Body of pancreas (tissue), 4 donors: ENCODE data around the gene DCDC2C. TPM values are rescaled to one million over a fixed set of nuclear protein-coding genes. Genes with fewer than 3 reads are reported as not detected.

Experiments
- ATAC-seq: fragments of 150-250 bp; one replicate; pipeline ENCODE4 v1.9.1; 2016
- DNase-seq, 4 donors: peaks; one replicate each; pipeline ENCODE4 v3.0.0-alpha.2; 2019
- H3K27ac ChIP-seq, 4 donors: fragments of 200-600 bp; sonication (generic); 1 replicate in 3 of 4; 2 replicates in 1 of 4; pipeline versions ENCODE4 v1.5.1 to v1.6.1; 2016 to 2019; ENCODE audit warnings: mild to moderate bottlenecking in 1 of 4, mixed read lengths in 1 of 4, moderate library complexity in 1 of 4
- H3K27me3 ChIP-seq, 2 donors: fragments of 200-600 bp; sonication (generic); one replicate each; pipeline ENCODE4 v1.6.0; 2016; ENCODE audit warnings: mild to moderate bottlenecking in 1 of 2
- H3K36me3 ChIP-seq, 2 donors: fragments of 200-600 bp; sonication (generic); replicated peaks in 1 of 2; 2 replicates each; pipeline ENCODE4 v1.5.1; 2016; ENCODE audit warnings: low read depth in 2 of 2; ENCODE audit not compliant: insufficient read depth in 1 of 2
- H3K4me1 ChIP-seq: fragments of 200-600 bp; sonication (generic); one replicate; pipeline ENCODE4 v1.6.0; 2016
- H3K4me3 ChIP-seq, 2 donors: fragments of 200-600 bp; sonication (generic); 1 replicate in 1 of 2; 2 replicates in 1 of 2; pipeline ENCODE4 v1.5.1; 2016 to 2019
- H3K9me3 ChIP-seq, 3 donors: fragments of 200-600 bp; sonication (generic); 1 replicate in 2 of 3; 2 replicates in 1 of 3; pipeline ENCODE4 v1.5.1; 2016
- POLR2A ChIP-seq, 3 donors: fragments of 450-650 bp; IDR thresholded peaks; one replicate each; pipeline ENCODE4 v1.6.1; 2016; ENCODE audit warnings: antibody characterized with exemption in 3 of 3, mild to moderate bottlenecking in 2 of 3
- WGBS, 2 donors: methylation state at CpG; one replicate each; pipeline ENCODE4 v1.1.5; 2017; 5-methylcytosine and 5-hydroxymethylcytosine counted together
- intact Hi-C: fragments of 100-400 bp; cut with DNase I; formaldehyde crosslinking; loops from one replicate; pipeline ENCODE4 v1.15.1; 2023
- total RNA-seq, 2 donors: library from RNA; depleted of rRNA; stranded (reverse); fragments of >200 nt; gene quantifications; one replicate each; pipeline ENCODE4 v1.1.0, GENCODE V29; 2016
- TF ChIP-seq, protein P1 (sequence below), 7 experiments: fragments of 450-650 bp in 4 of 7; fragments of 200-600 bp in 3 of 7; sonication (generic) in 3 of 7; IDR thresholded peaks; one replicate each; pipeline ENCODE4 v1.5.1; 2016 to 2019; ENCODE audit warnings: antibody characterized with exemption in 7 of 7

The DCDC2C gene
- total RNA-seq, 2 donors from 2014 or later = not detected

DNA sequence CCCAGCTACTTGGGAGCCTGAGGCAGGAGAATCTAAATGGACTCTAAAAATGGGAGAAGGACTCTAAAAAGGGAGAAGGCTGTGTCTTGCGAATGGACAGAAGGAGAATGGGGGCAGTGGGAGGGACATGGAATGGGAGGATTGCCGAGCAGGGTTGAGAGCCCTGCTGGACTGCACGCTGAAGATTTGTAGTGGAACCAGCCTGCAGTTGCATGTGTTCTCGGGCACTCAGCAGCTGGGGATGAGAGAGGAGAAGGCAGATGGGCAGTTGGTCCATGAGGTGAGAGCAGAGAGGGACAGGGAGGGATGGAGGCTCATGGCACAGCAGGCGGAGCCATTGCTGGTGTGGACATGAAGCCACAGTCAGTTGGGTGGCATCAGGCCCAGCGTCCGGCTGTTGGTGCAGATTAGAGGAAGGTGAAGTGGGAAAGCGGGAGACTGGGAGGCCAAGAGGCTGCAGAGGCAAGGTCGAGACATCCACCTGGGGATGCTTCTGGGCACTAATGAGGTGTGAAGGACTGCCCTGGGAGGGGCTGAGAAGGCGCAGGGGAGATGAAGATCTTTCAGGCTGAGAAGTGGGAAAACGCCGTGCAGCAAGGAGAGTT lies 40.7 kb downstream of the DCDC2C start:
- H3K27me3 ChIP-seq = no peaks in the 10 kb centered on the region
- H3K4me3 ChIP-seq = no peak overlapping the region
- no peak for ATAC-seq
- no peaks in the 10 kb centered on the region for H3K36me3 ChIP-seq
- H3K9me3 ChIP-seq = no peaks in the 10 kb centered on the region
- H3K27ac ChIP-seq = no peak overlapping the region
- DNase-seq = no peak
- intact Hi-C loops = no loop called here
- no peaks in the 10 kb centered on the region for H3K4me1 ChIP-seq
- WGBS, 2 donors = 75 to 81% methylated on average over 12 of the region's 12 CpGs
- TF ChIP-seq, protein P1, sequence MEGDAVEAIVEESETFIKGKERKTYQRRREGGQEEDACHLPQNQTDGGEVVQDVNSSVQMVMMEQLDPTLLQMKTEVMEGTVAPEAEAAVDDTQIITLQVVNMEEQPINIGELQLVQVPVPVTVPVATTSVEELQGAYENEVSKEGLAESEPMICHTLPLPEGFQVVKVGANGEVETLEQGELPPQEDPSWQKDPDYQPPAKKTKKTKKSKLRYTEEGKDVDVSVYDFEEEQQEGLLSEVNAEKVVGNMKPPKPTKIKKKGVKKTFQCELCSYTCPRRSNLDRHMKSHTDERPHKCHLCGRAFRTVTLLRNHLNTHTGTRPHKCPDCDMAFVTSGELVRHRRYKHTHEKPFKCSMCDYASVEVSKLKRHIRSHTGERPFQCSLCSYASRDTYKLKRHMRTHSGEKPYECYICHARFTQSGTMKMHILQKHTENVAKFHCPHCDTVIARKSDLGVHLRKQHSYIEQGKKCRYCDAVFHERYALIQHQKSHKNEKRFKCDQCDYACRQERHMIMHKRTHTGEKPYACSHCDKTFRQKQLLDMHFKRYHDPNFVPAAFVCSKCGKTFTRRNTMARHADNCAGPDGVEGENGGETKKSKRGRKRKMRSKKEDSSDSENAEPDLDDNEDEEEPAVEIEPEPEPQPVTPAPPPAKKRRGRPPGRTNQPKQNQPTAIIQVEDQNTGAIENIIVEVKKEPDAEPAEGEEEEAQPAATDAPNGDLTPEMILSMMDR (IDR thresholded peaks at IDR 0.05) = no peak
- TF ChIP-seq POLR2A (IDR thresholded peaks at IDR 0.05) = no peak

DNA sequence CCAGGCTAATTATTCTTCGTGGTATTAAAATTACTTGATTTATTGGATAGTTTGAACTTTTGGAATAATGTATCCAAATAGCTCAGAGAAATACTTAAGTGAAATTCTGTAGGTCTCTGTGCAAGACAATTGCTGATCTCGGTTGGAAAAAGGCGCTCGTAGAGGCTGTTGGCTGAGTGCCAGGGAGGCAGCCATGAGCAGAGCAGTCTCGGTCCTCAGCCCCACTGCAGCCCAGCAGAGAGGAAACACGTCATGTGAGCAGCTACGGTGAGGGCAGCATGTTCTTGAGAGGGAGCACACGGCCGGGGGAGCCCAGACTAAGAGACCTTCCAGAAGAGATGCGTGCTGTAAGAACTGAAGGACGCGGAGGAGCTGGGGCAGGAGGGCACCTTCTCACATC lies 42.5 kb downstream of the DCDC2C start:
- TF ChIP-seq, protein P1 (IDR thresholded peaks at IDR 0.05) = no peak
- TF ChIP-seq POLR2A (IDR thresholded peaks at IDR 0.05) = no peak
- ATAC-seq (no peak), DNase-seq (no peak)
- no peaks in the 10 kb centered on the region for H3K27me3 ChIP-seq
- WGBS, 2 donors = 65 to 68% methylated on average over 12 of the region's 12 CpGs
- intact Hi-C loops = no loop called here
- H3K9me3 ChIP-seq = no peaks in the 10 kb centered on the region
- H3K4me1 ChIP-seq = no peaks in the 10 kb centered on the region
- H3K27ac ChIP-seq = no peak overlapping the region
- no peak overlapping the region for H3K4me3 ChIP-seq
- no peaks in the 10 kb centered on the region for H3K36me3 ChIP-seq

DNA sequence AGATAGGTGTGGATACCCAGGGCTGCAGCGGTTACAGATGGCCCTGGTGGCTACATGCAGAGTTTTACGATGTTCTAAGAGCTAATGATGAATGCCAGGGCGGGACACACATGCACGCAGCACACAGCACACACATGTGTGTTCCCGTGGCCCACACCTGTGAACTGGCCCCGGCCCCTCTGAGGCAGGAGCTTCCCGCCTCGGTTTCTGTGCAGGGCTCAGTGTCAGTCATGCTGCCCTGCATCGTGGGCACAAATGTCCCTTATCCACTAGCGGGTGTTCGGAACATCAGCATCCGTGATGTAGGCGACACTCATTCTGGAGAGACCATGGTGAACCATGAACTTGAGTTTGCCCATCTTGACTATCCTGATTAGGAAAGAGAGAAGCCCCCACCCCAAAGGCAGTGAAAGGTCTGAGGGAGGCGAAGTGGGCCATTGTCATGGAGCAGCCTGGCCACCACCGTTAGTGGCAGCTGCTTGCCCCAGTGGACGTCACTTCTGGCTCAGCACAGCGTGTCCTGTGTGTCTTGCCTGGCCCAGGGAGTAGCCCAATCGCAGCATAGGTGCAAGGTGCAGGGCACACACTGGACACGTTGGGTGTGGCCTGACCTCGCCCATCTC lies 43.8 kb downstream of the DCDC2C start:
- no peak overlapping the region for H3K27ac ChIP-seq
- TF ChIP-seq POLR2A (IDR thresholded peaks at IDR 0.05) = no peak
- TF ChIP-seq, protein P1 (IDR thresholded peaks at IDR 0.05) = no peak
- no peak for DNase-seq
- no peak overlapping the region for H3K4me3 ChIP-seq
- H3K9me3 ChIP-seq = no peaks in the 10 kb centered on the region
- H3K4me1 ChIP-seq = no peaks in the 10 kb centered on the region
- intact Hi-C loops = no loop called here
- no peak for ATAC-seq
- no peaks in the 10 kb centered on the region for H3K36me3 ChIP-seq
- WGBS, 2 donors = 51 to 71% methylated on average over 11 to 20 of the region's 20 CpGs
- no peaks in the 10 kb centered on the region for H3K27me3 ChIP-seq

DNA sequence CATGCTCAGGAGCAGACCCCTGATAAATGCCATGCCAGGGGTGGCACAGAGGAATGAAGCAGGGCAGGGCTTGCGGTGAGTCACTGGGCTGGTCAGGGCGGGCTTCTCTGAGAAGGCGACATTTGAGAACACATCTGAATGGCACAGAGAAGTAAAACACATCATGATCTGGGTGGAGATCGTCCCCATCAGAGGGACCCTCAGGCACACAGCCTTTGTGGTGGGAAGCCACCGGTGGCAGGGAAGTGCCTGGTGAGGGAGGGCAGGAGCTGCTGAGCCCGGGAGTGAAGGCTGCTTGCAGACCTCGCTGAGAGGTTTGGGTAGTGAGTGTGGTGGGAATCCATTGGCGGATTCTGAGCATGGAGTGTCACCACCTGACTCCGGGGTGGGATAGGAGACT lies 44.5 kb downstream of the DCDC2C start:
- no peak for ATAC-seq
- TF ChIP-seq, protein P1 (IDR thresholded peaks at IDR 0.05) = no peak
- no peak for TF ChIP-seq POLR2A (IDR thresholded peaks at IDR 0.05)
- no peak for DNase-seq
- no peaks in the 10 kb centered on the region for H3K36me3 ChIP-seq
- H3K4me1 ChIP-seq = no peaks in the 10 kb centered on the region
- H3K9me3 ChIP-seq = no peaks in the 10 kb centered on the region
- no peak overlapping the region for H3K27ac ChIP-seq
- no peak overlapping the region for H3K4me3 ChIP-seq
- 66 to 74% methylated on average over 8 to 9 of the region's 9 CpGs for WGBS, 2 donors
- H3K27me3 ChIP-seq = no peaks in the 10 kb centered on the region
- intact Hi-C loops = no loop called here

DNA sequence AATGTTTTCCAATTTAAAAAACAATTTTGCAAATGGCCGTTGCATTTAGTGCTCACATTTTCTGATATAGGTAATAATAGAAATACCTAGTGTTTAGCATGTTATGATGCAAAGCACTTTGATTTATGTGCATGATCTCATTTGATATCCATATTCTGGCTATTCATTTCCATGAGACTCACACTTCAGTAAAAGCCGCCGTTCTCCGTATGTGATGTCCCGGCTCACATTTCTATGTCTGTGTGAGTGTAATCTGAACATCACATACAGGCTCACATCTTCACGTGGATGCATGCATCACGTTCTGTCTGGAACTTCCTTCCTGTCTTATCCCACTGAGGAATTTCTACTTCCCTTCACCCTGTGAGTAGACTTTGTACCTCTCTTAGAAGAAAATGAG lies 45.8 kb downstream of the DCDC2C start:
- no peaks in the 10 kb centered on the region for H3K27me3 ChIP-seq
- no peaks in the 10 kb centered on the region for H3K4me1 ChIP-seq
- 72 to 73% methylated on average over 7 of the region's 7 CpGs for WGBS, 2 donors
- DNase-seq (no peak), ATAC-seq (no peak)
- TF ChIP-seq, protein P1 (IDR thresholded peaks at IDR 0.05) = no peak
- H3K9me3 ChIP-seq = no peaks in the 10 kb centered on the region
- no peaks in the 10 kb centered on the region for H3K36me3 ChIP-seq
- intact Hi-C loops = no loop called here
- H3K4me3 ChIP-seq = no peak overlapping the region
- no peak overlapping the region for H3K27ac ChIP-seq
